T follicular helper cell (primary cell): Measurements from ENCODE around the gene SLC8A1.

Source experiments
- DNase-seq: peaks from one replicate; pipeline ENCODE4 v3.0.0-alpha.2; 2020; ENCODE audit warnings: low read depth

The SLC8A1 gene

DNA sequence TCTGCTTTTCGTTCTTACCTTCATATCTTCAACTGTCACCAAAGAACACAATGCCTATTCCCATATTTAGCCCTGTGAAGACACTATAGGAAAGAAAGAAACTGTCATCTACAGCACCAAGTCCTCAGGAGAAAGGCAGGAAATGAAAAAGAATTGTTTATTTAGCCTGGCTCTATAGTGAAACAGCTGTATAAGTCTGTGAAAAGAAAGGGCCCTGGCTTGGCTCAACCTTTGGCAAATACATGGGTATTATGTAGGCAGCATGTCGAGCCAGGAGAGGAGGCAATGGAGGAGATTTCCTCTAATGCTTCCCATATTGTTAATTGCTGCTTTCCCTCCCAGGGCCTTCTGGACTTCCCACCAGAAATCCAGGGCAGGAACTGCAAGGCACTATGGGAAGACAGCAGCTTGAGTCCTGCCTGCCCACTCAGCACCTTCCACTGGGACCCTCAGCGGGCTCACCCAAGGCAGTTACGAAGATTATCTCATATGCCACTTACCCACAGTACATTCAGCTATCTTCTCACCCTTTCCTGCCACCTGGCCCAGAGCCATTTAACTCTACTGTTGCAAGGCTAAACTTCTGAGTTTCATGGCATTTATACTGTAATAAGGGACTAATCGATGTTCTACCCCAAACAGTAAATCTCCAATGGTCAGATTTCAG is 30.1 kb downstream of the SLC8A1 start:
- no peak for DNase-seq

DNA sequence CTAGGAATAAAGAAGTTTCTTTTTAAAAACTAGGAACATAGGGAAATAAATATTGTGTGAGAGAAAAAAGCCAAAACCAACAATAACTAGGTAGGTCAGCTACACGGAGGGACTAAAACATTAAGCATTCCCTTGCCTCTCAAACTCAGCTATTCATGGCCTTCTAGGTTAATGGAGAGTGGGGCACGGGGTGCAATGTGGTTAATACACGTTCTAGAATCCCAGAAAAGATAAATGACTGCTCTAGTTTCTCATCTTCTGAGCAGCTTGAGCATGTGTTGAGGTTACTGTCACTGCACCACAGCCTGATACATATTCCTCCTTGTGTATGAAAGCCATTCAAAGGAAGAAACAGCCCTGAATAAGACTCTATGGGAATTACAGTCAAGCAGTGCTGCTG is 31.4 kb downstream of the SLC8A1 start:
- no peak for DNase-seq

DNA sequence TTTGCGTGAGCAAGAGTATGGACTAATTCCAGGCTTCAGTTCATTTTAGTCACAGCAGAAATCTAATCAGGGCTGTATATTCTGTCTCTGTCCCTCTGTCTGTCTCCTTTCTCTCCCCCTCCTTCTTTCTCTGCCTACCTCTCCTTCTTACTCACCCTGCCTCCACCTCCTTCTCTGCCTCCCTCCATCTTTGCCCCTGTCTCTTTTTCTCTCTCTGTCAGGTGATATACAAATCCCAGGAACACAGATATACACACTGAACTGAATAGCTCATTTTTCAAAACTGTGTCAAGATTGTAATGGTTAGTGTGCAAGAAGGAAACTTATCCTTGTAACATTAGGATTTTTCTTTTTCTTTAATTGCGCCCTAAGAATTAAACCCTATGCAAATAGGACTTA is 32.5 kb downstream of the SLC8A1 start:
- DNase-seq = no peak

DNA sequence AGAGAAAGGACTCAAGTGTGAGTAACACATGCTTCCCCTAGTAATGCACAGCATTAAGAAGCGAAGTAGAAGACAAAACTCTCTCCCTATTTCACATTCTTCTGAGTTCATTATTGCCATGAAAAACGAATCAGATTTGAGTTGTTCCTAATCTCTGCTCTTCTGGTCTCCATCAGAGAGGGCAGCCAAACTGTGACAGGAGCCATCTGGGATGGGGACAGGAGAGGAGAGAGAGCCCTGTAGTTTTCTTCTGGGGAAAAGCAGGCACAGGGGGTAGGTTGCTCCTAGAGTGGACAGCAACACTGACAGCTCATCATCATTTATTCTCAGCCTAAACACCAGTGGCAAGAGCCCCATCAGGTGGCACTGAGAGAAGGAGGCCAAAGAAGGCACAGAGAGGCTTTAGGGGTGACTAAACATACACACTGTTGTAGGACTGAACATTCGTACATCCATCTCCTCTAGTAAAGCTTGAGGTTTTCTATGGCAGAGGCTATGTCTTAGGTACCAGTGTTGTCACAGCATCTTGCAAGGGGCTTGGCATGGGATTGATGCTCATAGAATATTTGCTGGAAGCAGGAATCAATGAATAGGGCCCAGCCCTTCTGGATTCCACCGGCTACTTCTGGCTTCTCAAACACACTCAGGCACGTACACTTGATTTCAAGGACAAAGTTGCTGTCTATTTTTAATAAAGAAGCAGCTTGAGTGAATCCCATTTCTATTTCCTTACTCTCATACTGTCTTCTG is 33.1 kb downstream of the SLC8A1 start:
- DNase-seq = no peak

DNA sequence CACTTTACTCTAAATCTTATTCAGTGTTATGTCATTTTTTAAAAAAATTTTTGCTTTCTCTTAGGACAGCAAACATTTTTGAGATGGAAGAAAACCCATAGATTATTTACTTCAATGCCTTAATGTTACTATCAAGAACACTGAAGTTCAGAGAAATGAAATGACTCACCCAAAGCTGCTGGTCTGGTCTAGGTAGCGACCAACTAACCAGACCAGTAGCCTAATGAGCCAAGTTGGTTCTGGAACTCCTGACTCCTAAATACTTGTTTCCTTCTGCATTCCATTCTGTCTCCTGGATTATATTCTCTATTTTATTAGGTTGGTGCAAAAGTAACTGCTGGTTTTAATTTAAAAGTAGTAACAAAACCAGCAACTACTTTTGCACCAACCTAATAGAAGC is 35.4 kb downstream of the SLC8A1 start:
- DNase-seq = no peak

DNA sequence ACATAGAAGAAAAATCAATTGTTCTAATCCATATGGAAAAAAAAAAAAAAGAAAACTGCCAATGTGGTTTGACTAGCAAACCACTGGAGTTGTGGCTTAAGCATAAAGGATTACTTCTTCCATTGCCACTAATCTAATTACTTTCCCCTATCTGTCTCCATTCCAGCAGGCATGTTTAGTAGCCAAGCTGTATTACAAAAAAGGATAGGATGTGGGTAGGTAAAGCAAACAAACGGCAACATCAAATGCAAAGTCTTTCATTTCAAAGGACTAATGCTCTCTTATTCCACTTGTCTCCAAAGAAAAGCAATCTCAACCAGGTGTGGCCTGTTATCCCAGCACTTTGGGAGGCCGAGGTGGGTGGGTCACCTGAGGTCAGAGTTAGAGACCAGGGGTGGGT is 36.5 kb downstream of the SLC8A1 start:
- DNase-seq = no peak

DNA sequence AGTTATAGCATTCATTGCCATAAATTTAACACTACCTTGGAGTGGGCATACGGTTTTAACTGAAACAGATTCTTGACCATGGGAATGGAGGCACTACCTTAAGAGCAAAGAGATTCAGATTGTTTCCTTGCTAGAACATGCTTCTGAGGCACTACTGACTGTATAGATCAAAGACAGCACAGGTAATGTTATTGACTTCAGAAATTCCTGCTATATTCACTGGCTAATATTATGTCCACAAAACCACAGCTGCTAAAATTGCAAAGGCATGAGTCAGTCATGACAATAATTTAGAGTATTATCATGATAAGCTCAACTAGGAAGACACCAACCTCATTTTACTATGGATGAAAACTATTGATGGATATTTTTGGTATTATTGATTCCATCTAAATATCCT is 39.4 kb downstream of the SLC8A1 start:
- no peak for DNase-seq

DNA sequence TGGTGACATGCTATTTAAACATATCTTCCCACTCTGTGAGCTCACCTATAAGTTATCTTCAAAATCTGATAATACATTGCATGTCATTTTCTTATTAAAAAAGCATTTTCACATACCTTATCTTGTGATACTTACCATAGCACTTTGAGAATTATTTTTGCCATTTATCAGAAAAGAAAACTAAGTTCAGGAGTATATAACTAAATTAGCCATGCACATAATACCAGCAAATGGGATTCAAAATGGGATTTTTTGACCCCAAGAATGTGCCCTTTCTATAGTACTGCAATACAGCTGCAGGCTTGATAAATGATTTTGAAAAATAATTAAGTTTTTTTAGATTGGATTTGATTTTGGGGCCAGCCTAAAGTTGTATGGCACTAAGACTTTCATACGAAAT is 41.2 kb downstream of the SLC8A1 start:
- DNase-seq = no peak

DNA sequence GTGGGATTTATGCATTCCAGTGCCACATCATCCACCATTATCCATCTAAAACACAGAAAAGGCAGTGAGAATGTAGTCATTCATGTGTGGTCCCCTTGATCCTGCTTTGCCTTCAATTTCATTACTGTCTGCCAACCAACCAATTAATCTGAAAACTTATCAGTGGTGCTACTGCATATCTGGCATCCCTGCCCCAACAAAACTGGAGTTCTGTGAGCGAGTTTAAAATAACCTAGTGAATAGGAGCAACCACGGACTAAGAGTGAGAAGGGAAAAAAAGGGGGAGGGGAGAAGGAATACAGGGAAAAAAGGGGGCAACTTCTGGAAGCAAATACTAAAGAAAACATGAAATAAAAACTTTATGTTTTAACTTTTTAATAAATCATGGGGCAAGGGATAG is 42.2 kb downstream of the SLC8A1 start:
- no peak for DNase-seq

DNA sequence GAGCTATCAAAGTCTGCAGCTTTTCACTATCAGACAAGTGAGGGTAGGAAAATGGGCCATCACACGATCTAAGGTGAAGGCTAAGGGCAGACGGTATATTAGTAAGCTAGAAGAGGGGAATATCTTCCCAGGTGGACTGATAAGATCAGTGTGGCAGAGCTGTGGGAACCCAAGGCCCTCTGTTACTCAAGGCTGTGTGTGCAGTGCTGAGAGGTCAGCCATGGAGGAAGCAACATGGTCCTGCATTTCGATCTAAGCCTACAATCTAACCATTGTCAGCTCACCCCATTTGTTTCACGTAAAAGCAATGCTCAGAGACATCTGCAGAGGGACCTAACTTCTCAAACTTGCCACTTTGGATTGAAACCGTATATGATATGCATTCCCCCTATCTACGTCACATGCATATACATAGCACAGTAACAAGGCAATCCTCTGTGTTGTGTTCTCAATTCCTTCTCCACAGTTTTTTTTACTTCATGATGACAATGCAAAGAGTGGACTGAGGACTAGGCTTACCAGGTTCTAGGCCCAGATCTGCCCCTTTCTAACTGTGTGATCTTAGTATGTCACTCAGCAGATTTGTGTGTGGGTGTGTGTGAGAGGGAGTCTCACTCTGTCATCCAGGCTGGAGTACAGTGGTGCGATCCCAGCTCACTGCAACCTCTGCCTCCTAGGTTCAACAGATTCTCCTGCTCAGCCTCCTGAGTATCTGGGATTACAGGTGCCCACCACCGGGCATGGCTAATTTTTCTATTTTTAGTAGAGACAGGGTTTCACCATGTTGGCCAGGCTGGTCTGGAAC is 45.2 kb downstream of the SLC8A1 start:
- DNase-seq = no peak

DNA sequence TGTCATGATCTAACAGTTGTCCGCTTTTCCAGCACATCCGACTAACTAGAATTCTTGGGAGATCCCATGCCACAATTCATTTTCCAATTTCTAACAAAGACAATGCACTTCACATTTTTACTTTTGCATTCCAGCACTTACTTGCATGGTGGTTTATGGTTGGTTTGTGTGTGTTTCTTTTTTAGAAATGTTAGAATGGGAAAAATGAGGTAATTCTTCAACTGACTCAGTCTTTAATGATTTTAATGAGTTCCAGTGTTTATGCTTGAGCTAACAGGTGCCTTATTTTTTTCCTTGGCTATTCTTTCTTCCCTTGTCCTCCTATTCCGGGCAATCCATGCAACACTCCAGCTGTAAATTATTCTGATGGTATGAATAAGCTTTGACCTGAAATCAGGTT is 46.4 kb downstream of the SLC8A1 start:
- no peak for DNase-seq

DNA sequence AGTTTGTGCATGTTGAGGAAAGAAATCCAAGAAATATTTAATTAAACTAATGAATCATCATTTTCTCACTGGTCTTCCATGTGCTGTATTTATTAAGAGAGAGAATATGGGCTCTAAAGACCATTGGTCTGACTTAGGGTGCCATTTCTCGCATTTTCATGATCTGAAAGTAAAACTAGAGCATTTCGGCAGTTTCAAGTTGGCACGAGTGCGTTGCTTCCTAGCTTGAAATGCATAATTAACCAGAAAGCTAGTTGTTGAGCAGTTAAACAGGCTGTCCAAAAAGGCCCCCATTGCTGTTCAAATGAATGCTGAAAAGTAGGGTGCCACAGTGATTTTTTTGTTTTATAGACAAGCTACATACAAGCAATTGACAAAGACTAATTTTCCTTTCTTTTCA is 47.4 kb downstream of the SLC8A1 start:
- no peak for DNase-seq

DNA sequence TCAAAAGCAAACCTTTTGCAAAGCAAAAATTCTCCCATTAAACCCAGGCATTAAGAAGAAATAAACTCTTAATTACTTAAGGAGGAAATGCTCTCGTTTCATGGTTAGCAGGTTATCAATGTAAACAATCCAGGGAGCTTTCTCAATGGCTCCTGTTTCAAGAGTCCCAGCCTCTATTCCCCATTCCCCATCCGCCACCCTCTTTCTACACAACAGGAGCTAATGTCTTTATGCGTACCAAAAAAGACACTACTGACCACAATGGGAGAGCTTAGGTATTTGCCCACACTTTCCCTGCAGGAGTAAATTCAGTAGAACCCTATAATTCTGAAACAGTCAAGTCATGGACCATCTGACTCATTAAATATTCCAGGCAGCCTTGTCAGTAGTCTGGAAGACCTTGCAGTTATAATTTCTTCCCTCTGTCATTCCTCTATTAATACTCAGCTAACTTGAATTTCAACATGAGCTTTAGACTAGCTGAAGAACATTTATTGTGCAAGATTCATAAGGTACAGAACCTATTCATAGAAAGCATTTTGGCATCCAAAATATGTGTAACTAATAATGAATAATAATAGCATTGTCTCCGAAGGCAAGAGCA is 48.6 kb downstream of the SLC8A1 start:
- DNase-seq = no peak

DNA sequence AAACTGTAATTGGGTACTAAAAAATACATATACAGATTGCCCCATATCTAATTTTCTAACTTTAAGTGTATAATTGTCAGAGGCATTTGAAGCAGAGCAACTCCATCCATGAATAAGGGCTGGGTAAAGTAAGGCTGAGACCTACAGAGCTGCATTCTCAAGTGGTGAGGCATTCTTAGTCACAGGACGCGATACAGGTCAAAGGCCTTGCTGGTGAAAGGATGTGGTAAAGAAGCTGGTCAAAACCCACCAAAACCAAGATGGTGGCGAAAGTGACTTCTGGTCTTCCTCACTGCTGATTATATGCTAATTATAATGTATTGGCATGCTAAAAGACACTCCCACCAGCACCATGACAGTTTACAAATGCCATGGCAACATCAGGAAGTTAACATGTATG is 50.0 kb downstream of the SLC8A1 start:
- DNase-seq = no peak

DNA sequence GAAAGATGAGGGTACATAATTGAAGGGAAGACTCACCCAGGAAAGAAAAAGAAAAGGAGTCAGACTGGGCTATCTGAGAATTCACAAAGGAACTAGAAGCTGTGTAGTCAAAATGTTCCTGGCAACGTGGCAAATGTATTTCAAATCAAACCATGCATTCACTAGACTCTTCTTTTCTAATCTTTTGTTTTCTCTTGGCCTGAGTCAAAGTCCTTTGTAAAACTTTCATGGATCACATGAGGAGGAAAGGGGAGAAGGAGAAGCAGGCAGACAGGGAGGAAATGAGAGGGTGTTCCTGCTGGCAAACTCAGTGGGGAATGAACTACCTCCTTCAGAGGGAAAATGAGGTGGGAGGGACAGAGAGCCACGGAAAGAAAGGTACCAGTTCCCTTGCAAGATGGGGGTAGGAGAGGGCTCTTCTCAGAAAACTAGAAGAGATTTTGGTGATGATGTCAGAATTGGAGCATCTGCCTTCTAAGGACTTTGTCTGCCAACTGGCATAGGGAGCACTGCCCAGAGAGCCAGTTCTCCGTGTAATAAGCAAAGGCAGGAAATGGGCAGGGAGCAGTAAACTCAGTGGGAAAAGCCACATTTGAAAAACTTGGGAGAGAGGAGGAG is 51.4 kb downstream of the SLC8A1 start:
- DNase-seq = no peak

DNA sequence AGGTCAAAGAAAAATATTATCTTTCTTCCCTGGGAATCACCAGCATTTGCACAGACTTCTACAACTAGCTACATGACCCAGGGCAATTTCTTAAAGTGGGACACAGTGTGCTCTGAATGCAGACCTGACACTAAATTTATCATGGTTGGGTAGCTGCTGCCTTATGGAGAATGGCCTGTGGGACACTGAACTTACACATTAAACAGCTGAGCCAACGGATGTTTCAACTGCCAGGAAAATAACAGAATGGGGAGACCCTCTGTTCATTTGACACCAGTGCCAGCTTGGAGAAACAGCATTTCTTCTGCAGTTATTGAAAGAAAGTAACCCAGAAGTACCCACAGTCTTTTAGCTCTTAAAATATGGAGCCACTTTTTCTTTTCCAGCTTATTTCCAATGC is 54.1 kb downstream of the SLC8A1 start:
- no peak for DNase-seq

DNA sequence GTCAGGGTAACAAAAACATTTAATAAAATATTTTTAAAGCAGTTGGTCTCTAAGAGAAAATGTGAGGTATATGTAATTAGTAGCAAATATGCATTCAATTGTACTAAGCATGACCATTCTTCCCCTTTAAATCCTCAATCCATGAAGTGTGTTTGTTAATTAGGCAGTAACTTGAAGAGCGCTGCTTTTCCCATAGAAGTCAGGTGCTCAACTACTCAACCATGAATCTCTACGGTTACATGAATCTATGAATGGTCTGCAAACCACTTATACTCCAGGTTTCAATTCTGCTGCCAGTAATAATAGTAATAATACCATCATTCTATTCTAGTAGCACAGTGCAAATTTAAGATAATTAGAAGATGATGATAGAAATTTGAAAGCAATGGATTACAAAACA is 55.8 kb downstream of the SLC8A1 start:
- DNase-seq = no peak

DNA sequence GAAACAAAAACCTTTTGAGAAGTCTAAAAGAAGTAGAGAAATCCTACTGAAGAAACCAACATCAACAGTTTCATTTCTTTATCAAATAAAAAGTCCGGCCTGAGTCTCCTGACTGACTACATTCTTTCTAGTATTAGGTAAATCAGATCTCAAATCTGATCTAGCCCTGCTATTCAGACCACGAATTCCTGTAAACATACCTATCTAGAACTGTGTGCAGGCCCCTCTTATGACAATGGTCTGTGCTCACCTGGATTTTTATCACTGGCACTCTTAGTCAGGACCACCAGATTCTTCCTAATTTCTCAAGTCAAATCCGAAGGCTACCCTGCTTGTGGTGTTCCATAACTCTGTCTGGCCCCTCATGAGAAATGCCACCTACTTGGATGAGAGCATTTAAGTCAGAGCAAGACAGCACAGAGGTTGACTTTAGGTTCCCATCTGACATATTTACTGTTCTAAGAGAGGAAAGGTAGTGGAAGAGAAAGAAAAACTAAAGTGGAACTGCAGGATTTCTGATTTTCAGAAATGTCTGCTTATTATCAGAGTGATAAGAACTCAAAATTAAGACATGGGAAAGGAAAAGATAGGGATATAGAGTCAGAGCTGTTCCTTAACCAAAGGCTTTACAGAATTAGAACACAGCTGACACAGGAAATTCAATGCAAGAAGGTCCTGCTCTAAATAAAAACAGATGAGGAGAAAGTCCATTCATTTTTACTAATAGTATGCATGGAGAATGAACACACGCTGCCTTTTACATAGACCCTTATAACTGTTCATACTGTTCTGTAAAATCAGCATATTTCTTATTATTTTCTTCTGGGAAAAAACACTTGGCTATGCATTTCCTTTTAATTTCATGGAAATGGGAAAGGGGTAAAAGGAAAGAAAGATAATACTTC is 56.5 kb downstream of the SLC8A1 start:
- no peak for DNase-seq

DNA sequence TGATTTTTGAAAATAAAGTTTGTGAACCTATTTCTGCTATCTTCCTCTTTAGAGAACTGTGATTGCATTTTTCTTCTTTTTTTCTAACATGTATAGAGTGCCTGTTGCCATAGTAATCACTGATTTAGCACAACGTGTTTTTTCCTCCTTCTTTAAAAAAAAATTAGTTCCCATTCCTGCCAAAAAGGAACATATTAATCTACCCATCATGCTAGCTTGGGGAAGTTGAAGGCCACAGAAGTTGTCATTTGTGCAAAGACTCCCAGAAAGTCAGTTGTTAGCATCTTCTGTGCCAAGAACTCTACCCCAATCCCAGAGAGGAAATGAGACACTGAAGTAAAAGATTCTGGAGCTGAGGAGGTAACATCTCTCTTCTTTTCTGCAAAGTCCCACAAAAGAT is 57.3 kb downstream of the SLC8A1 start:
- no peak for DNase-seq

DNA sequence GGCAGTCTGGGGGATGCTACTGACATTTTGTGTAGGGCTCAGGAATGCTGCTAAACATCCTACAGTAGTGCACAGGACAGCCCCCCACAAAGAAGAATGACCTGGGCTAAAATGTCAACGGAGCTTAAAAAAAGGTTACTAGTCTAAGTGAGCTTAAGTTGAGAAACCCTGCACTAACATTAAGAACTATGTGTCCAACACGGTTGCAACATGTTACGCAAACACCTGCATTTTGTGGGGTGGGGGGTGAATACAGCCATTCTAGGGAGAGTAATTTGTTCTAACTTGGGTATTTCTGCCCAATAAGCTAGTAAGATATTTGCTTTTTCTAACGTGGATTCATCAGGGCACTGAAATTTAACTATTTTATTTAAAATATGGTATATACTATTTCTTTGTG is 57.9 kb downstream of the SLC8A1 start:
- DNase-seq = no peak

DNA sequence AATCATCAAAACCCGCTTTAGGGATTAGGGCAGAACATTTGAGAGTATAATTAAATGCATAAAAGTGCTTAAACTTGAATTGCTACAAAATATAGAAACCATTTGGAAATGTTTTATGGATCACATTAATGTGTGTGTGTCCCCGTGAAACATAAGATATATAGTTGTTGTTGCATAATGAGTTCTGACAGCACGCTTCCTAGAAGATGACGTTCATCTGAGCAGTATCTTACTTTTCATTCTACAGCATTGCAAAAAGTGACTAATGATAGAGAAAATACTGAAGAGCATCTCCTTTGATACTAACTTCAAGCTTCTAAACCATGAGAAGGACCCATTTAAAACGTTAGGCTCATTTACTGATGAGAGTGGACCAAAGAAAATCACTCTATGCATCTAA is 63.7 kb downstream of the SLC8A1 start:
- no peak for DNase-seq
